SK-N-SH treated with all-trans-retinoic acid at 6 μM for 48 hours (cell line): ENCODE results near the gene SBF2.

ENCODE experiments used
- ATAC-seq: fragments of 200-7000 bp; cut with Tn5 transposase; 3 replicates; pipeline ENCODE4 v1.9.1; 2020; ENCODE audit warnings: mild to moderate bottlenecking, moderate library complexity
- ARNTL ChIP-seq: fragments of 450-650 bp; formaldehyde crosslinking; IDR thresholded peaks from 2 replicates; pipeline ENCODE4 v1.5.0; 2020; ENCODE audit warnings: low read depth, mild to moderate bottlenecking, moderate library complexity, borderline replicate concordance
- BACH2 ChIP-seq: fragments of 250-450 bp; sonication (Bioruptor Pico); IDR thresholded peaks from 2 replicates; pipeline ENCODE4 v1.9.0; 2021; ENCODE audit warnings: mild to moderate bottlenecking, borderline replicate concordance
- CSDC2 ChIP-seq: fragments of 250-450 bp; sonication (Bioruptor Pico); IDR thresholded peaks from 2 replicates; pipeline ENCODE4 v1.5.0; 2020; ENCODE audit warnings: mild to moderate bottlenecking, moderate library complexity
- ESRRG ChIP-seq: fragments of 250-450 bp; sonication (Bioruptor Pico); IDR thresholded peaks from 2 replicates; pipeline ENCODE4 v1.6.1; 2021; ENCODE audit warnings: mild to moderate bottlenecking
- GLIS3 ChIP-seq: fragments of 250-450 bp; sonication (Bioruptor Pico); IDR thresholded peaks from 2 replicates; pipeline ENCODE4 v1.5.0; 2020; ENCODE audit warnings: mild to moderate bottlenecking, moderate library complexity
- ISL1 ChIP-seq: fragments of 250-450 bp; sonication (Bioruptor Pico); IDR thresholded peaks from 2 replicates; pipeline ENCODE4 v2.1.2; 2022; ENCODE audit warnings: mild to moderate bottlenecking, moderate library complexity
- OSR1 ChIP-seq: fragments of 250-450 bp; sonication (Bioruptor Pico); IDR thresholded peaks from 2 replicates; pipeline ENCODE4 v1.8.0; 2022; ENCODE audit warnings: moderate library complexity, mild to moderate bottlenecking, inconsistent platforms
- PPARA ChIP-seq: fragments of 250-450 bp; sonication (Bioruptor Pico); IDR thresholded peaks from 2 replicates; pipeline ENCODE4 v1.5.0; 2020; ENCODE audit warnings: mild to moderate bottlenecking, borderline replicate concordance
- RARB ChIP-seq: fragments of 250-450 bp; sonication (Bioruptor Pico); IDR thresholded peaks from 2 replicates; pipeline ENCODE4 v1.8.0; 2021; ENCODE audit warnings: mild to moderate bottlenecking, moderate library complexity
- SNAI2 ChIP-seq: fragments of 250-450 bp; sonication (Bioruptor Pico); IDR thresholded peaks from 2 replicates; pipeline ENCODE4 v1.5.0; 2020; ENCODE audit warnings: mild to moderate bottlenecking, moderate library complexity
- TCF4 ChIP-seq: fragments of 250-450 bp; sonication (Bioruptor Pico); IDR thresholded peaks from 2 replicates; pipeline ENCODE4 v1.8.0; 2021; ENCODE audit warnings: mild to moderate bottlenecking, moderate library complexity, borderline replicate concordance
- TOX ChIP-seq: fragments of 250-450 bp; sonication (Bioruptor Pico); IDR thresholded peaks from 2 replicates; pipeline ENCODE4 v1.8.0; 2021; ENCODE audit warnings: mild to moderate bottlenecking, moderate library complexity, borderline replicate concordance
- ZC3H10 ChIP-seq: fragments of 250-450 bp; sonication (Bioruptor Pico); IDR thresholded peaks from 2 replicates; pipeline ENCODE4 v1.5.1; 2021; ENCODE audit warnings: mild to moderate bottlenecking, moderate library complexity
- ZFP3 ChIP-seq: fragments of 250-450 bp; sonication (Bioruptor Pico); IDR thresholded peaks from 2 replicates; pipeline ENCODE4 v1.5.0; 2020; ENCODE audit warnings: mild to moderate bottlenecking, moderate library complexity
- ZFP30 ChIP-seq: fragments of 450-650 bp; formaldehyde crosslinking; IDR thresholded peaks from 2 replicates; pipeline ENCODE4 v1.5.0; 2022; ENCODE audit warnings: mild to moderate bottlenecking, moderate library complexity
- ZNF8 ChIP-seq: fragments of 450-650 bp; formaldehyde crosslinking; IDR thresholded peaks from 2 replicates; pipeline ENCODE4 v1.5.0; 2020; ENCODE audit warnings: mild to moderate bottlenecking, moderate library complexity
- TF ChIP-seq, protein P1 (sequence below): fragments of 250-450 bp; sonication (Bioruptor Pico); IDR thresholded peaks from 2 replicates; pipeline ENCODE4 v1.5.0; 2020; ENCODE audit warnings: mild to moderate bottlenecking, moderate library complexity
- TF ChIP-seq, protein P2 (sequence below): fragments of 250-450 bp; sonication (Bioruptor Pico); IDR thresholded peaks from 2 replicates; pipeline ENCODE4 v1.8.0; 2020; ENCODE audit warnings: mild to moderate bottlenecking, moderate library complexity, borderline replicate concordance
- TF ChIP-seq, protein P3 (sequence below): fragments of 250-450 bp; sonication (Bioruptor Pico); IDR thresholded peaks from 2 replicates; pipeline ENCODE4 v1.5.1; 2021; ENCODE audit warnings: mild to moderate bottlenecking, moderate library complexity
- TF ChIP-seq, protein P4 (sequence below): fragments of 250-450 bp; sonication (Bioruptor Pico); IDR thresholded peaks from 2 replicates; pipeline ENCODE4 v1.8.0; 2021; ENCODE audit warnings: low read depth, mild to moderate bottlenecking, moderate library complexity, borderline replicate concordance

The SBF2 gene

DNA sequence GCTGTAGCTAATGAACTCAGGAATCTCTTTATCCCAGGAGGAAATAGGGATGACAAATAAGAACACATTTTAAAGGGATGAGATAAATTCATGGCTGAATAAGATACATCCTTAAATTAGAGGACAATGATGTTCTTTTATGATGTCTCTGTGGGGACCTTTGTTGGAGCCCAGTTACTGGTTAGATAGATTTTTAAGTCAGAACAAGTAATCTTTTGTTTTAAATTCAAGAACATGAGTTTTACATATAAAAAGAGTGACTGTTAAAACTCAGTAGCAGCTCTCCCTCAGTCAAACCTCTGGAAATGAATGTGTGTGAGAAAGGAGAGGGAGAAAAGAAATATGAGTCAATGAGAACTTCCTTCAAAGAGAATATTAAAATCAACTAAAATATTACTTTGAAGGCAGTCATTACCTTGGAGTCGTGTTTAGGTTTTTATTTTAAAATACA is 388.5 kb downstream of the SBF2 start:
- peak; percentile 31 for ATAC-seq
- TF ChIP-seq ZNF8 (CRISPR knock-in tag) (no peak), CSDC2 (CRISPR knock-in tag) (no peak), PPARA (CRISPR knock-in tag) (no peak), ZFP30 (no peak), SNAI2 (CRISPR knock-in tag) (no peak), ZFP3 (CRISPR knock-in tag) (no peak)
- TF ChIP-seq, protein P1, sequence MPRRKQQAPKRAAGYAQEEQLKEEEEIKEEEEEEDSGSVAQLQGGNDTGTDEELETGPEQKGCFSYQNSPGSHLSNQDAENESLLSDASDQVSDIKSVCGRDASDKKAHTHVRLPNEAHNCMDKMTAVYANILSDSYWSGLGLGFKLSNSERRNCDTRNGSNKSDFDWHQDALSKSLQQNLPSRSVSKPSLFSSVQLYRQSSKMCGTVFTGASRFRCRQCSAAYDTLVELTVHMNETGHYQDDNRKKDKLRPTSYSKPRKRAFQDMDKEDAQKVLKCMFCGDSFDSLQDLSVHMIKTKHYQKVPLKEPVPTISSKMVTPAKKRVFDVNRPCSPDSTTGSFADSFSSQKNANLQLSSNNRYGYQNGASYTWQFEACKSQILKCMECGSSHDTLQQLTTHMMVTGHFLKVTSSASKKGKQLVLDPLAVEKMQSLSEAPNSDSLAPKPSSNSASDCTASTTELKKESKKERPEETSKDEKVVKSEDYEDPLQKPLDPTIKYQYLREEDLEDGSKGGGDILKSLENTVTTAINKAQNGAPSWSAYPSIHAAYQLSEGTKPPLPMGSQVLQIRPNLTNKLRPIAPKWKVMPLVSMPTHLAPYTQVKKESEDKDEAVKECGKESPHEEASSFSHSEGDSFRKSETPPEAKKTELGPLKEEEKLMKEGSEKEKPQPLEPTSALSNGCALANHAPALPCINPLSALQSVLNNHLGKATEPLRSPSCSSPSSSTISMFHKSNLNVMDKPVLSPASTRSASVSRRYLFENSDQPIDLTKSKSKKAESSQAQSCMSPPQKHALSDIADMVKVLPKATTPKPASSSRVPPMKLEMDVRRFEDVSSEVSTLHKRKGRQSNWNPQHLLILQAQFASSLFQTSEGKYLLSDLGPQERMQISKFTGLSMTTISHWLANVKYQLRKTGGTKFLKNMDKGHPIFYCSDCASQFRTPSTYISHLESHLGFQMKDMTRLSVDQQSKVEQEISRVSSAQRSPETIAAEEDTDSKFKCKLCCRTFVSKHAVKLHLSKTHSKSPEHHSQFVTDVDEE (CRISPR knock-in tag), result no peak

DNA sequence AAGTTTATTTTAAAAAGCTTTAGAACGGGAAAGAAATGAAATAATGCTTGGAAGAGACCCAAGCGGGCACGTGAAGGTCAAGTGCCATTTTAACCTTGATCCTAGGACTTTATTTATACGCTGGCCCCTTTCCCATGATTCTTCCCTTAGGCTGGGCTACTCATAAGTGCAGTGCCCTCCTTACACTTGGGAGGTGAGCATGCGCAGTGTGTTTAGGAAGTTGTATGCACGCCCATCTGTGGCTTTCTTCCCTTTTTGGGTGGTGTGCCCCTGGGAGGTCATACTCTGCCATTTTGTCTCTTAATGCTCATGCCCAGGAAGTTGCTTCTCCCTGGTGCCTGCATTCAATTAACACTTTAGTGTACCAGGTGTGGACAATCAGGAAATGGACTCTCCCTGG is 390.4 kb downstream of the SBF2 start:
- TF ChIP-seq TCF4 (CRISPR knock-in tag) (no peak), GLIS3 (CRISPR knock-in tag) (no peak), ZNF8 (CRISPR knock-in tag) (no peak), TOX (CRISPR knock-in tag) (no peak), BACH2 (no peak), OSR1 (CRISPR knock-in tag) (no peak), ZFP3 (CRISPR knock-in tag) (no peak), CSDC2 (CRISPR knock-in tag) (no peak)
- TF ChIP-seq, protein P1 (CRISPR knock-in tag), result no peak
- TF ChIP-seq, protein P2, sequence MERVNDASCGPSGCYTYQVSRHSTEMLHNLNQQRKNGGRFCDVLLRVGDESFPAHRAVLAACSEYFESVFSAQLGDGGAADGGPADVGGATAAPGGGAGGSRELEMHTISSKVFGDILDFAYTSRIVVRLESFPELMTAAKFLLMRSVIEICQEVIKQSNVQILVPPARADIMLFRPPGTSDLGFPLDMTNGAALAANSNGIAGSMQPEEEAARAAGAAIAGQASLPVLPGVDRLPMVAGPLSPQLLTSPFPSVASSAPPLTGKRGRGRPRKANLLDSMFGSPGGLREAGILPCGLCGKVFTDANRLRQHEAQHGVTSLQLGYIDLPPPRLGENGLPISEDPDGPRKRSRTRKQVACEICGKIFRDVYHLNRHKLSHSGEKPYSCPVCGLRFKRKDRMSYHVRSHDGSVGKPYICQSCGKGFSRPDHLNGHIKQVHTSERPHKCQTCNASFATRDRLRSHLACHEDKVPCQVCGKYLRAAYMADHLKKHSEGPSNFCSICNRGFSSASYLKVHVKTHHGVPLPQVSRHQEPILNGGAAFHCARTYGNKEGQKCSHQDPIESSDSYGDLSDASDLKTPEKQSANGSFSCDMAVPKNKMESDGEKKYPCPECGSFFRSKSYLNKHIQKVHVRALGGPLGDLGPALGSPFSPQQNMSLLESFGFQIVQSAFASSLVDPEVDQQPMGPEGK, result no peak
- TF ChIP-seq, protein P3, sequence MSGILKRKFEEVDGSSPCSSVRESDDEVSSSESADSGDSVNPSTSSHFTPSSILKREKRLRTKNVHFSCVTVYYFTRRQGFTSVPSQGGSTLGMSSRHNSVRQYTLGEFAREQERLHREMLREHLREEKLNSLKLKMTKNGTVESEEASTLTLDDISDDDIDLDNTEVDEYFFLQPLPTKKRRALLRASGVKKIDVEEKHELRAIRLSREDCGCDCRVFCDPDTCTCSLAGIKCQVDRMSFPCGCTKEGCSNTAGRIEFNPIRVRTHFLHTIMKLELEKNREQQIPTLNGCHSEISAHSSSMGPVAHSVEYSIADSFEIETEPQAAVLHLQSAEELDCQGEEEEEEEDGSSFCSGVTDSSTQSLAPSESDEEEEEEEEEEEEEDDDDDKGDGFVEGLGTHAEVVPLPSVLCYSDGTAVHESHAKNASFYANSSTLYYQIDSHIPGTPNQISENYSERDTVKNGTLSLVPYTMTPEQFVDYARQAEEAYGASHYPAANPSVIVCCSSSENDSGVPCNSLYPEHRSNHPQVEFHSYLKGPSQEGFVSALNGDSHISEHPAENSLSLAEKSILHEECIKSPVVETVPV, result no peak
- no peak for ATAC-seq

DNA sequence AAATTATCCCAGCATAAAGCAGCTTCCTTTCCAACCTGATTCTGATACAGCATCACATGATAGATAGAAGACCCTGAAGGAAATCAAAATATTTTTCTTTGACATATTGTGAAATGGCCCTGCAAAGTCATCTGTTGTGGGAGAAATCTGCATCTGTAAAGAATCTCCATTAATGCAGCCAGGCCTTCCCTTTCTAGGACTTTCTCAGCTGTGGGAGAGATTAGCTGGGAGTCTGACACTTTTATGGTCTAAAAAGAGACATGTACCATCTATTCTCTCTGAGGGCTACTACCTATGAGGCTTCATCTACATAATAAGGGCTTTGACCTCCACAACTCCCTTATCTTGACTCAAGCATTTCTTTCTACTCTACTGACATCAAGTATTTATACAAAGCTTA is 392.1 kb downstream of the SBF2 start:
- no peak for ATAC-seq
- no peak for TF ChIP-seq CSDC2 (CRISPR knock-in tag)
- TF ChIP-seq, protein P4, sequence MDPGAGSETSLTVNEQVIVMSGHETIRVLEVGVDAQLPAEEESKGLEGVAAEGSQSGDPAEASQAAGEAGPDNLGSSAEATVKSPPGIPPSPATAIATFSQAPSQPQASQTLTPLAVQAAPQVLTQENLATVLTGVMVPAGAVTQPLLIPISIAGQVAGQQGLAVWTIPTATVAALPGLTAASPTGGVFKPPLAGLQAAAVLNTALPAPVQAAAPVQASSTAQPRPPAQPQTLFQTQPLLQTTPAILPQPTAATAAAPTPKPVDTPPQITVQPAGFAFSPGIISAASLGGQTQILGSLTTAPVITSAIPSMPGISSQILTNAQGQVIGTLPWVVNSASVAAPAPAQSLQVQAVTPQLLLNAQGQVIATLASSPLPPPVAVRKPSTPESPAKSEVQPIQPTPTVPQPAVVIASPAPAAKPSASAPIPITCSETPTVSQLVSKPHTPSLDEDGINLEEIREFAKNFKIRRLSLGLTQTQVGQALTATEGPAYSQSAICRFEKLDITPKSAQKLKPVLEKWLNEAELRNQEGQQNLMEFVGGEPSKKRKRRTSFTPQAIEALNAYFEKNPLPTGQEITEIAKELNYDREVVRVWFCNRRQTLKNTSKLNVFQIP (CRISPR knock-in tag), result no peak
- no peak for TF ChIP-seq PPARA (CRISPR knock-in tag)

DNA sequence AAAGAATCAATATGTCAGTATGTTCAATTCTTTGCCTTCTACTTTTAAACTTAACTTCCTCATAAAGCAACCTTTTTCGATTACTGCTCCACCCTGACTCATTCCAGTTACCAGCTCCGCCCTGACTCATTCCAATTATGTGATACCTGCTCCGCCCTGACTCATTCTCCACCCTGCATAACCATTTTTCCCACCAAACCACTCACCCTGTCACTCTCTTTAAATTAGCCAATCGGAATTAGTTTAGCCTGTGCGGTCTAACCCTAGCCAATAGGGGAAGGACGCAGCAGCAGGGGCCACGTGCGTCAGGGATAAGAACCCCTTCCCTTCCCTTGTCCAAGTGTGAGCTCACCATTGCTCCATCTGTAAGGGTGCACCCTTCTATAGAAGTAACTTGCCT is 393.8 kb downstream of the SBF2 start:
- peak; percentile 84 for ATAC-seq

DNA sequence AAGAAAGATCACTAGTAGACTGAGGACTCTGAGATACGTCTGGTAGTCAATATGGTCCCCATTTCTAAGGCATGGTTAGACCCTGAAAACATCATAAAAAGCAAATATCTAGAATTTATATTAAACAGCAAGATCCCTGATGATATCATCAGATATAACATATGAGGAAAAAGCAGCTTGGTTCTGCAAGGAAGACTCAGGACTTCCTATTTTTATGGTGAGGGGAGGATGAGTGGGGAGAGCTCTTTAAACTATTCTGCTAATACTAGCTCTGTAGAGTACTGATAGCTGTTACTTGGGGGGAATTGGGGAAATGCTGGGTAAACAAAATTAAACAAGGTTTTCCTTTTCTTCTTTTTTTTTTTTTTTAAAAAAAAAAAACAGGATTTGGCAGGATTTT is 394.3 kb downstream of the SBF2 start:
- no peak; the same call in 2 of the 3 replicates for ATAC-seq
- TF ChIP-seq SNAI2 (CRISPR knock-in tag), result no peak
- no peak for TF ChIP-seq ZC3H10
- TF ChIP-seq ESRRG (CRISPR knock-in tag), result no peak
- no peak for TF ChIP-seq ARNTL
- no peak for TF ChIP-seq OSR1 (CRISPR knock-in tag)
- TF ChIP-seq ZFP30, result no peak
- no peak for TF ChIP-seq ZFP3 (CRISPR knock-in tag)
- TF ChIP-seq ISL1 (CRISPR knock-in tag), result no peak
- TF ChIP-seq TCF4 (CRISPR knock-in tag), result no peak
- no peak for TF ChIP-seq TOX (CRISPR knock-in tag)
- no peak for TF ChIP-seq RARB
- TF ChIP-seq, protein P1 (CRISPR knock-in tag), result no peak
